Fibroblast of skin of left biceps (primary cell): ENCODE measurements around the gene EMC9.

Source experiments
- DNase-seq, 2 experiments: peaks; one replicate each; pipeline ENCODE4 v3.0.0-alpha.2; 2013; ENCODE audit warnings: low read depth in 2 of 2

The EMC9 gene

GRCh38 chr14:24149302-24149969 is 8.0 kb upstream of the EMC9 start:
- DNase-seq: no peak

DNA sequence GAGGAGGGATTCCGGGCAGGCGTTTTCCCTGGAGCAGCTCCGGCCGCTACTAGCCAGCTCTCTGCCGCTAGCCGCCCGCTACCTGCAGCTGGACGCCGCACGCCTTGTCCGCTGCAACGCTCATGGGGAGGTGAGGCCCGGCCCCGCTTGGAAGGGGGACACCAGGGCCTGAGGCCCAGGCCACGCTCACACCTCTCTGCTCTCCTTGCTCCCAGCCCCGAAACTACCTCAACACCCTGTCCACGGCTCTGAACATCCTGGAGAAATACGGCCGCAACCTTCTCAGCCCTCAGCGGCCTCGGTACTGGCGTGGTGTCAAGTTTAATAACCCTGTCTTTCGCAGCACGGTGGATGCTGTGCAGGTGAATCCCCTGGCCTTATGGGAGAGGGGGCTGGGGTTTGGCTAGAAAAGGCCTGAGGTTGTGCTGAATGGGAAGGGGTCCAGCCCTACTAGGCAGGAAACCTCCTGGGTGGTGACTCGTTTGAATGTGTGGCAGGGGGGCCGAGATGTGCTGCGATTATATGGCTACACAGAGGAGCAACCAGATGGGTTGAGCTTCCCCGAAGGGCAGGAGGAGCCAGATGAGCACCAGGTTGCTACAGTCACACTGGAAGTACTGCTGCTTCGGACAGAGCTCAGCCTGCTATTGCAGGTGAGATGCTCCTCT is 6.5 kb upstream of the EMC9 start:
- no peak for DNase-seq

DNA sequence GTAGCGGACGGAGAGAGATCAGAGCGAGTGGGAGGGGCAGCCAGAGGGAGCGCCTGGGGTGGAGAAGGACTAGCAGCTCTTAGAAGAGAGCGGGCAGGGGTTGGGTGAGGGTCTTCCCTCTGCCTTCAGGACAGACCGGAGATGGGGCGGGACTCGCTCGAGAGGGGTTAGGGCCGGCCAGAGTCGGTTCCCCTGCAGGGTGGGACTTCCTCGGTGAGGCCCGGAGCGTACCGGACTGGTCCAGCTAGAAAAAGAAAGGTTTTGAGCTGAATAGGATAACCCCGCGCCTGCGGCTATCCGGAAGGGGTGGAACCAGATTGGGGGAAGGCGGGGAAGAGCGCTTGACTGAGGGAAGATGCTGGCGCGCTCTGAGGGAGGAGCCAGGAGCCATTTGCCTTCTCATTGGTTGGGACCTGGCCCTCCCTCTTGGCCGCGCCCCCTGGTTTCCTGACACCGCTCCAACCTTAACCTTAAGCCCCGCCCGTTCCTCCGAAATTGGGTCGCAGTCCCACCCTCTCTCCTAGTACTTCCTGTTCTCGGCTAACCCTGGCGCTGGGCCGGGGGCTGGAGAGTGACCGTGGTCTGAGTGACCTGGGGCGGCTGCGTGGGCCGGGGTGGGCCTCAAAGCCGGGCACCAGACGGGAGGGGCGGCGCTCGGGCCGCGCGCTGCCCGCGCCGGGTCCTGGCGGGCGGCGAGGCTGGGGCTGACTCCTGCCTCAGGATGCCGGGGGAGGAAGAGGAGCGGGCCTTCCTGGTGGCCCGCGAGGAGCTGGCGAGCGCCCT is 5.8 kb upstream of the EMC9 start, which contains the start of gene RNF31:
Gene RNF31, plus strand, starts transcription at position 521 of the 783 bp plus-strand sequence. Its CDS starts 201 bp downstream, at position 722.
- DNase-seq: peak; percentile 91 to 93

DNA sequence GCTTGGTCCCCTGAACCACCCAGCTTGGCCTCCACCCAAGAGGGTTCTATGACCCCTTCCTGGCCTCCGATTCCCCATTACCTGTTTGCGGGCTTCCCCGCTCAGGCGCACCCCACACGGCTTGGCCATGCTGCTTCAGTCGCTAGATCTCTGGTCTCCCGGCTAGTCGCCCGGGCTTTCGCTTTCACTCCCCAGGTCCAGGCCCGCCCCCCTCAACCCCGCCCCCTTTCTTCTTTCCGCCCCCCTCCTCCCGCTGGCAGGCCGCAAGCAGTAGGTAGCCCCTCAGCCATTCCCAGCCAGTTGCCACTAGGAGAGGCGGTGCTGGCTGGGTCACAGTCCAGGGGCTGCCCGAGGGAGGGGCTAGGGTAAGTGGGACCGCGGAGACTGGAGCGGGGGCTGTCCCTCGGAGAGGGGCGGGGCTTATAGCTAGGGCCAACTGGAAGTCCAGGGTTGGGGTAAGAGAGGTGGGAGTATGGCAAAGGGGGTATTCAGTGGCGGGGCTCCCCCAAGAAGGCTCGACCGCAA is 5.1 kb upstream of the EMC9 start, which contains the start of gene PSME2:
Gene PSME2, minus strand, starts transcription at position 158 of the 525 bp plus-strand sequence. Its CDS starts 29 bp downstream, at position 129.
- peak; percentile 87 to 91 for DNase-seq

DNA sequence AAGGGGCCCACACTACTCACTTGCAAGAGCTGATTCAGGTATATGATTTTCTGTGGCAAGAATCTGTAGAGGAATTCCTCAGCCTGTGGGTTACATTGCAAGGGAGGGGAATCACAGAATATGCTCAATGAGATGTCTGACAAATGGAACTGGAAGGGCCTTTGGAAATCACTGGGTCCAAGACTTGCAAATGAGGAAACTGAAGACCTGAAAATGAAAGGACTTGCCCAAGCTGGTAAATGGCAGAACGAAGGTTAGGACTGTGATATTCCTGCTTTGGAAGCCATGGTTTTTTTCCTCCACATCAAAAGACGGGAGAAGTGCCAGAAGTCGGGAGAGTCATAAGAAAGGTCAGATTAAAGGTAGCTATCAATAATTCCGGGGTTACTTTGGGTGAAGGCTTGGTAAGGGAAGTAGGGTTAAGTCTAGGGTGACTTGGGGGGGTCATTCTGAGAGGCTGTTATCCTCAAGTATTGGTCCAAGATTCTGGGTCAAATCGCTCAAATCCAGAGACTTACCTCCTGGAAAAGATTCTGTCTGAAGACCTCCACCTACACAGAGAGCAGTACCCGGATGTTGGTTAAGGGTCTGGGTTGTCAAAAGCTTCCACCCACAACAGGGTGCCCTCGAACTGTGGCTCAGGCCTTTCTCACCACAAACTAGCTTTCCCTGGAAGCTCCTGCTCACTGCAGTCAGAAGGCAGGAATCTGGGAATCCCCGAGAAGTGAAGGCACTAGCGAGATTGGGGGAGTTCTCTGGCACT is 4.5 kb upstream of the EMC9 start:
- DNase-seq: no peak

DNA sequence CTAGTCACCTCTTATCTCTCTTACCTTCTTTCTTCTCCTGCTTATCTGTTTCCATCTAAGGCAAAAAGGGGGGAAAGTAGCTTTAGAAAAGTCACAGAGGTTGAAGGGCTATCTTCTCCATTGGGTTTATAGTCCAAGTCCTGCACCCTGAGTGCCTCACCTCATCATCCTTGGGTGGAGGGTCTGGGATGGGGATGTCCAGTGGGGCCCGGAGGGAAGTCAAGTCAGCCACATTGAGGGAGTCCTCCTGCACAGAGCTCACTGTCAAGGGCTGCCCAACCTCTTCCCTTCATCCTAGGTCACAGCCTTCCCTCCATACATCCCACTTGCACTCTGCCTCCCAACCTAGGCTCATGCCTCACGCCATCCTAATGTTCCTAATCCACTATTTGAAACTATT is 3.8 kb upstream of the EMC9 start:
- DNase-seq: no peak

DNA sequence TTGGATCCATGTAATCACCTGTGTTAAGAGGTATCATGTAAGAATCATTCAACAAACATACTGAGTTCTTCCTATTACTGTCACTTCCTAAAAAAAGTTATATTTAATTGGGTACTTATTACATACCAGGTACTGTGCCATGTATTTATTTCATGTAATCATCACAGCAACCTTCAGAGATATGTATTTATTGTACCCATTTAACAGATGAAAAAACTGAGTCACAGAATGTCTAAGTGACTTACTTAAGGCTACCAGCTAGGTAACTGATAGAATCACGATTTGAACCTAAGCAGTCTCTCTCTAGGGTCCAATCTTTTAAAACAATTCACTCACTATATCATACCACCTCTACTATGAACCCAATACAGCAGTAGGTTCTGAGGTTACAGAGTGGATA is 3.1 kb upstream of the EMC9 start:
- no peak for DNase-seq

- no peak for DNase-seq
Measured at GRCh38 chr14:24143511-24143910, 2.1 kb upstream of the EMC9 start.

DNA sequence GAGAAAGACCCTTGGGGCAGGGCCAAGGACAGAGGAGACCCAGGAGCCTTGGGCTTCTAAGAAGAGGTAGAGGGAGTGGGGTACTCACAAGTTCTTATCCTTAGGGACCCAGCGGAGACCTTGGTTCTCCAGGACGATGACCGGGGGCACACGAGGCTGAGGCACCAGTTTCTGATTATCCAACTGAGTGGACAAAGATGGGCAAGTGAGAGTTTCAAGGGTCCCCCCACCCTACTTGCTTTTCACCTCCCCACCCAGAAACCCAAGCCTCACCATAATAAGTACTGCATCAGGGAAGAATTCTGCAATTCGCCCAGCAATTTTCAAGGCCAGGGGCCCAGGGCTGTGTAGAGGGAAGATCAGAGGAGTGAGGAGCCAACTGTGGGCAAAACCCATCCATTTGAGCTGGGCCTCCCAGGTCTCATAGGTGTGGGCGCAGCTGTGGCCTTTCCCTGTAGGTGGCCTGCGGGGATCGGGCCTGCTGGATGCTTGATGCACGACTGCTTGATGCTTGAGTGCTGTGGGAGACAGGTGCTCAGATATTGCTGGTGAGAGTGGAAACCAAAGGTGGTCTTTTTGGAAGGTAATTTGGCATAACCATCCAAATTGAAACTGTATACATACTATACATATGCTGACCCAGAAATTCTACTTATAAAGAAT is 2.0 kb downstream of the EMC9 start:
- no peak for DNase-seq

DNA sequence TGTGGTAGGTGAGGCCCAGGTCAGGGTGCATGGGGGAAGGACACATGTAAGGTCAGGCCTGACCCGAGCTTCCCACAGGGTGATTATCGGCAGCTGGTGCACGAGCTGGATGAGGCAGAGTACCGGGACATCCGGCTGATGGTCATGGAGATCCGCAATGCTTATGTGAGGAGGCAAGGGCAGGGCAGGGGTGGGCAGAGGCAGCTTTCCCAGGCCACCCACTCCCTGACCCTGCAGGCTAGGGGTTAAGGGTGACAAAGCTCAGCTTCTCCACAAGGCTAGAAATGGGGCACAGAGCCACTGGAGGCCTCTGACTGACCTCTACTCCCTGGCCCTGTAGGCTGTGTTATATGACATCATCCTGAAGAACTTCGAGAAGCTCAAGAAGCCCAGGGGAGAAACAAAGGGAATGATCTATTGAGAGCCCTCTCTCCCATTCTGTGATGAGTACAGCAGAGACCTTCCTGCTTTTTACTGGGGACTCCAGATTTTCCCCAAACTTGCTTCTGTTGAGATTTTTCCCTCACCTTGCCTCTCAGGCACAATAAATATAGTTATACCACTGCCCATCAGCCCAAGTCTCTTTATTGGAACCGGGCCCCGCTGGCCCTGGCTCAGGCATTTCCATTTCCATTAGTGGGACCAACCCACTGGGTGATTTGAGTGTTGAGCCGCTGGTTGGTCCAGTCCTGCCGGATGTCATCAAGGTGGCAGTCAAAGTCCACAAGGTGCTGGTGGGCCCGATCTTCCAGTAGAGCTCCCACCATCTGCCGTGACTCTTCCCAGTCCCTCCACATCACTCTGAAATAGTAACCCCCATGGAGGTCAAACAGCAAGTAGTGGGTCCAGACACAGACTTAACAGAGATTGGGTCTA is 2.8 kb downstream of the EMC9 start:
- DNase-seq: no peak

DNA sequence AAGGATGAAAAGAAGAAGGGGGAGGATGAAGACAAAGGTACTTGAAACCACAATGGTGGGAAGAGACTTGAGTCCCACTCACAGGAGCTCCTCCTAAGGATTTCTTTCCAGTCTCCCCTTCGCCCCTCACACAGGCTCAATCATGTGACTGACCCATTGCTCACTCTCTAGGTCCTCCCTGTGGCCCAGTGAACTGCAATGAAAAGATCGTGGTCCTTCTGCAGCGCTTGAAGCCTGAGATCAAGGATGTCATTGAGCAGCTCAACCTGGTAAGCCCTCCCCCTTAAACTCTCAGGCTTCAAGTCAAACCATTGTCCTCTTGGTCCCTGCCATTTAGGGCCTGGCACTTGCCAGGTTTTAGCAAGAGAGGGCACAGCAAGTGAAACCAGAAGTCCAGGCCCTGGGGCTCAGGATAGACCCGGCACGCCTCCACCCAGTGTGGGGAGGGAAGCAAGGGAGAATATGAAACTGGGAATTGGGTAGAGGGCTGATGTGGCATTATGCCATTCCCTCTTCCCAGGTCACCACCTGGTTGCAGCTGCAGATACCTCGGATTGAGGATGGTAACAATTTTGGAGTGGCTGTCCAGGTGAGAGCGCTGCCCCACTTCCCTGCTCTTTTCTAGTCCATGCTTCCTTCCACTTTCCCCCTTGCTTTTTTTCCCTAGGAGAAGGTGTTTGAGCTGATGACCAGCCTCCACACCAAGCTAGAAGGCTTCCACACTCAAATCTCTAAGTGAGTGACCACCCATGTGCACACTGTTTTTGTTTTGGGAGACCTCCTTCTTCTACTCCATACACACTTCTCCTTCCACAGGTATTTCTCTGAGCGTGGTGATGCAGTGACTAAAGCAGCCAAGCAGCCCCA is 3.6 kb downstream of the EMC9 start:
- DNase-seq: no peak

DNA sequence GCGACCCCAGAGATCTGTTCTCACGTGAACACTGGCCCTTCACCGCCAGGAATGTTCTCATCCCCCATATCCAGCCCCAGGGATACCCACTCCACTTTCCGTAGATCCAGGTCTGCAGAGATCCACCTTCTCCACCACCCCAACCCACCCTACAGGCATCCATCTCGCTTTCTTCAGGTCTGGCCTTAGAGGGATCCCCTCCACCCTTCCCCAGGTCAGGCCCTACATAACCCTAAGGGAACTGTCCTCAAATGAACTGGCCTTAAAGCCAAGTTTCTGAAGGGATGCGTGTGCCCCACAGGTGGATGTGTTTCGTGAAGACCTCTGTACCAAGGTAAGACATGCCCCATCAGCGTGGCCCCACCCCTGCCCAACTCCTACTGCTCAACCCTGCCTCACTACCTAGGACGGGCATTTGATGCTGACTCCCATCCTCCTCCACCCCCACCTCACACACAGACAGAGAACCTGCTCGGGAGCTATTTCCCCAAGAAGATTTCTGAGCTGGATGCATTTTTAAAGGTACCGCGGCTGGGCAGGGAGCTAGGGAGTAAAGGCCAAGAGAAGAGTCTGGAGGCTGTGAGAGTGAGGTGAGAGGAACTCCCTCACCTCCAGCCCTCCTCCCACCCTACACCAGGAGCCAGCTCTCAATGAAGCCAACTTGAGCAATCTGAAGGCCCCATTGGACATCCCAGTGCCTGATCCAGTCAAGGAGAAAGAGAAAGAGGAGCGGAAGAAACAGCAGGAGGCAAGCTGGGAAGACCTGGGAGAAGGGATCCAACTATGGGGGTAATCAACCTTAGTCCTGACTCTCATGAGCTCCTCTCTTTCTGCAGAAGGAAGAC is 4.5 kb downstream of the EMC9 start:
- no peak for DNase-seq

DNA sequence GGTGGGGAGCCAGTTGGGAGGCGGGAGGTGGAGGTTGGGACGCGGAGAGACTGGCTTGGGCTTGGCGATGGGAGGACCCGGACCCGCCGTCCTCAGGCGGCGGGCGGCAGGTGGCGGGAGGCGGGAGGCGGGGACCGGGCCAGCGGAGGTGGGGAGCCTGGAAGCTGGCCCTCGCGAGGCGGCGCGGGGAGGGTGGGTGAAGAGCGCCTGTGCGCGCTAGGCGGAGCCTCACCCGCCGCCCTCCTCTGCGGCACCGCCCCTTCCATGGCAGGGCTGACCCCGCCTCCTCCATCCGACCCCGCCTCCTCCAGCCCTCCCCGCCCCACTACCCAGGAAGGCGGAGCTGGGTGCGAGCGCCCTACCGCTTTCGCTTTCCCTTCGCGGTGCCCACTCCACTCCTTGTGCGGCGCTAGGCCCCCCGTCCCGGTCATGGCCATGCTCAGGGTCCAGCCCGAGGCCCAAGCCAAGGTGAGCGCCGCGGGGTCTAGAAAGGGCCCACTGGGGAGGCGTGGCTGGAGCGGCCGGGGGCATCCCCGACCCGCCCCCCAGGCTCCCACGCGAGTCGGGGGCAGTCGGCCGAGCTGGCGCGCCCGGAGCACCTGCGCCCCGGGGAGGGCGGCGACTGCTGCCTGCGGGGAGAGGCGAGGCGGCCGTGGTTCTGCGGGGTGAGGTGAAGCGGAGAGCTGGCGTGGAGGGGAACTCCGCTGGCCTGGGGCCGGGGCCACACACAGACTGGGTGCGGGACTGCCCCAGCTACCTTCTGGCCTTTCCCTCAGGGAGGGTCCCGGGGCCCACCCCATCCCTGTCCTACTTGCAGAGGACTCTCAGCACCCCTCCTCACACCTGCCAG is 5.3 kb downstream of the EMC9 start, which contains the start of gene PSME1:
Gene PSME1, plus strand, starts transcription at position 361 of the 850 bp plus-strand sequence. Its CDS starts 69 bp downstream, at position 430.
- peak; percentile 44 to 58 for DNase-seq

- DNase-seq: no peak
Measured at GRCh38 chr14:24135584-24135833, 5.9 kb downstream of the EMC9 start.

- no peak for DNase-seq
Measured at GRCh38 chr14:24133735-24134134, 7.7 kb downstream of the EMC9 start.

- DNase-seq: no peak
Measured at GRCh38 chr14:24132976-24133375, 8.4 kb downstream of the EMC9 start.

- DNase-seq: no peak
Measured at GRCh38 chr14:24132061-24132685, 9.2 kb downstream of the EMC9 start.
